Activated T-helper 1 cell treated with anti-CD3 and anti-CD28 coated beads, Interleukin-12 subunit alpha, Interleukin-12 subunit beta, Interleukin-2, Interleukin-4 antibody, amounts not matched to agents 30 ng/mL and 10 ng/mL and 1 ng/mL, durations not matched to agents 14 hours and 24 hours and 36 hours (primary cell): ENCODE measurements around the gene MADD. TPM values are rescaled to one million over a fixed set of nuclear protein-coding genes. Genes with fewer than 3 reads are reported as not detected.
A peak's percentile ranks its signal among the peaks of the same experiment; 100 is the strongest.

Experiments
- DNase-seq: peaks from one replicate; pipeline ENCODE4 v3.0.0; 2021; ENCODE audit warnings: low spot score
- H3K27ac Mint-ChIP-seq: one replicate; pipeline ENCODE4 v1.8.0; 2021; ENCODE audit warnings: mild to moderate bottlenecking, mixed read lengths
- H3K27me3 Mint-ChIP-seq: one replicate; pipeline ENCODE4 v1.8.0; 2022; ENCODE audit warnings: mild to moderate bottlenecking, moderate library complexity, mixed read lengths; ENCODE audit not compliant: insufficient read depth
- H3K36me3 Mint-ChIP-seq: one replicate; pipeline ENCODE4 v1.8.0; 2021; ENCODE audit warnings: low read depth, mixed read lengths
- H3K4me1 Mint-ChIP-seq: one replicate; pipeline ENCODE4 v1.8.0; 2021; ENCODE audit warnings: low read depth, mixed read lengths
- H3K4me3 Mint-ChIP-seq: one replicate; pipeline ENCODE4 v1.8.0; 2021; ENCODE audit warnings: mild to moderate bottlenecking, moderate library complexity, mixed read lengths
- H3K9me3 Mint-ChIP-seq: one replicate; pipeline ENCODE4 v1.8.0; 2021; ENCODE audit warnings: mixed read lengths
- intact Hi-C: fragments of 100-400 bp; cut with micrococcal nuclease; formaldehyde crosslinking; loops from one replicate; pipeline ENCODE4 v1.15.1; 2024
- total RNA-seq: library from RNA; stranded (reverse); gene quantifications from 2 replicates; pipeline ENCODE4 v1.2.3, GENCODE V29; 2022

MADD gene
- total RNA-seq, 1 donor from 2014 or later: 75.9 TPM

DNA sequence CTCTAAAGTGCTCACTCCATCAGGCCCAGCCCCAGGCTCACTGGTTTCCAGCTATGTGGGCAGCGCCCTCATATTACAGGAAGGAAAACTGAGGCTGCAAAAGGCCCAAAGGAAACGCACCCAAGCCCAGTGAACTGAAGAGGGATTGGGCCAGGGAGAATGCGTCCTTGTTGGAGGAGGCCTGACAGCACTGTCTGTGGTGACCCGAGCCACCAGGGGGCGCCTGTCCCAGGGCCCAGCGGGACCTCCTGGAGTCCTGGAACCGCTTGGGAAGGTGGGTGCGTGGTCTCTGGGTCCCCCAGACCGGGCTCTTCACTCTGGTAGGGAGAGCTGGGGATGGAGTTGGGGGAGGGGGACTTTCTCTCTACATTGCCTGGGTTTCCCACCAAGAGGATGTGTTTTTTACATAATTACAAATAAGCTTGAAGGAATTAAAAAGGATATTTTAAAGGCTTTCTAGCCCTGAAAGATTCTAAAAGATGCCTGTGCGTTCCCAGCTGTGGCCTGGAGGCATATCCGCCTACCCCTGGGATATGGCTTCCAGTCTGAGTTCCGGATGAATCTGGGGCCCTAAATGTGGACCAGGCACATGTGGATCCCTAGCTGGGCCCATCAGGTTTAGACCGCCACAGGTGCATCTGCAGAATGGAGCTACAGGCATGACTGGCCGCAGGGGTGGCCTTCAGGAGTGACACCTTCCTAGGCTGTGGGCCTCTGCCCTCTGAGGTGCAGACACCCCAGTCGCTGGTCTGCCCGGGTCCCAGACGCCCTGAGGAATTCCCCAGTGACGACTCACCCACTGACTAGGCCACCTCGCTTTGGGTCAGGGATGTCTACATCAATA lies 104.2 kb downstream of the MADD start:
- intact Hi-C loops: loop anchor here (1.0 kb wide), 3 partner anchors 34 to 80 kb away; partner anchors contain the start of gene SLC39A13
- Mint-ChIP-seq H3K36me3 (no peaks in the 10 kb centered on the region), H3K4me1 (peaks cover 9% of the 10 kb centered on the region), H3K9me3 (no peaks in the 10 kb centered on the region), H3K27ac (no peak overlapping the region), H3K4me3 (no peak overlapping the region), H3K27me3 (peaks cover 3% of the 10 kb centered on the region)
- peak; percentile 69 for DNase-seq

GRCh38 chr11:47374720-47375019 lies 104.7 kb downstream of the MADD start:
- DNase-seq: no peak
- Mint-ChIP-seq H3K36me3 (no peaks in the 10 kb centered on the region), H3K4me1 (peaks cover 3% of the 10 kb centered on the region), H3K27me3 (peaks cover 3% of the 10 kb centered on the region), H3K9me3 (no peaks in the 10 kb centered on the region), H3K27ac (no peak overlapping the region), H3K4me3 (no peak overlapping the region)
- intact Hi-C loops: loop anchor here (1.0 kb wide), 3 partner anchors 34 to 80 kb away; partner anchors contain the start of gene SLC39A13

DNA sequence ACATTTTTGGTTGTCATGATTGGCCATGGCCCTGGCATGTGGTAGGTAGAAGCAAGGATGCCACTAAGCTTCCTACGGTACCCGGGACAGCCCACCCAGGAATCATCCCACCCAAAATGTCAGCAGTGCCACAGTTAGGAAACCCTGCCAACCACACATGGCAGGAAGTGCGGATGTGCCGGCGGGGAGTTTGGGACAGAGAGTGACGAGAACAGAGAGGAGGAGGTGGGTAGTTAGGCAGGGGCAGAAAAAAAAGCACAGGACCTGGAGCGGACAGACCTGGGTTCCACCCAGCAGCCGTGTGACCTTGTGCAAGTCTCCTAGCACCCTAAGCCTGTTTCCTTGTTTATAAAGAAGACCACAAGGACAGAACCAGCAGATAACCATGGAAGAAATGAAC lies 105.1 kb downstream of the MADD start:
- no peak overlapping the region for H3K27ac Mint-ChIP-seq
- no peak overlapping the region for H3K4me3 Mint-ChIP-seq
- peaks cover 3% of the 10 kb centered on the region for H3K27me3 Mint-ChIP-seq
- H3K36me3 Mint-ChIP-seq: no peaks in the 10 kb centered on the region
- no peaks in the 10 kb centered on the region for H3K4me1 Mint-ChIP-seq
- no peaks in the 10 kb centered on the region for H3K9me3 Mint-ChIP-seq
- no peak for DNase-seq
- intact Hi-C loops: no loop called here

- H3K27ac Mint-ChIP-seq: no peak overlapping the region
- no peaks in the 10 kb centered on the region for H3K36me3 Mint-ChIP-seq
- no peaks in the 10 kb centered on the region for H3K9me3 Mint-ChIP-seq
- no peak overlapping the region for H3K4me3 Mint-ChIP-seq
- no peak for DNase-seq
- intact Hi-C loops: no loop called here
- H3K27me3 Mint-ChIP-seq: peaks cover 3% of the 10 kb centered on the region
- H3K4me1 Mint-ChIP-seq: no peaks in the 10 kb centered on the region
Observed at GRCh38 chr11:47375546-47376085, 105.7 kb downstream of the MADD start.

GRCh38 chr11:47376107-47376524 lies 106.2 kb downstream of the MADD start:
- peaks cover 3% of the 10 kb centered on the region for H3K27me3 Mint-ChIP-seq
- H3K27ac Mint-ChIP-seq: peak overlapping the region; percentile 34
- H3K4me3 Mint-ChIP-seq: no peak overlapping the region

DNA sequence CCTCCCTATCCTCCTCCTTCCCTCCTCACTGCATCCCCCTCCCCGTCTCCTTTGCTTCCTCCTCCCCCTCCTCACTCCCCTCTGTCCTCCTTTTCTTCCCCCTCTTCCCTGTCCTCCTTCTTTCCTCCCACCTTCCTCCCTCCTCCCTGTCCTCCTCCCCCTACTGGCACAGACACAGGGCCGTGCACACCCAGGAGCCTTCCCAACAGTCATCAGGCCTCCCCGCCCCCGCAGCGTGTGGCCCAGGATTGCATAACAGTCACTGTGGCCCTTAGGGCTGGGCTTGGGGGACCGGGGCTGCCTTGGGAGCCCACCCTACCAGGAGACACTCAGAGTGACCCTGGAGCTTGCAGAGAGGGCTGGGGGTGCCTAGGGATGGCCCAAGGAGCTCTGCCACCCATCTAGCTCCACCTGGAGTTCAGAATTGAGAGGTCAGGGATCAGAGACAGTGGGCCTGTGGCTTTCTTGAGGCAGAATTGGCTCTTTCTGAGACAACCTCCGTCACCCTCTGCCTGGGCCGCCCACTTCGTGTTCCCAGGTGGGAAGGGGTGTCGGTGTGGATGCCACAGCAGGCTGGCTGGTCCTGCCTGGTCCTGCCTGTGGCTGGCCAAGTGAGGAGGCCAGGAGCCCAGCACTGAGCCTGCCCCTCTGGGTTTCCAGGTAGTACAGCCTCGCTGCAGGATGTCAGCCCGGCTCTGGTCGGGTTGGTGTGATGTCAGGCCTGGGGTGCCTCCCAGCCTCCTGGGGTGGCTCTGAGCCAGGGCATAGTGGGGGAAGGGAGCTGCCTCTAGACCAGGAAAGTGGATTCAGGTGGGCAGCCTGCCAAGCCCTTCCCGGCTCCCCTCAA lies 106.8 kb downstream of the MADD start:
- DNase-seq: no peak
- H3K4me3 Mint-ChIP-seq: no peak overlapping the region
- H3K4me1 Mint-ChIP-seq: no peaks in the 10 kb centered on the region
- intact Hi-C loops: no loop called here
- H3K27me3 Mint-ChIP-seq: peaks cover 3% of the 10 kb centered on the region
- H3K9me3 Mint-ChIP-seq: no peaks in the 10 kb centered on the region
- no peaks in the 10 kb centered on the region for H3K36me3 Mint-ChIP-seq
- no peak overlapping the region for H3K27ac Mint-ChIP-seq

More at GRCh38 chr11:47376107-47376524, 106.2 kb downstream of the MADD start:
- intact Hi-C loops: no loop called here
- DNase-seq: no peak
- Mint-ChIP-seq H3K9me3 (no peaks in the 10 kb centered on the region), H3K4me1 (no peaks in the 10 kb centered on the region), H3K36me3 (no peaks in the 10 kb centered on the region)

DNA sequence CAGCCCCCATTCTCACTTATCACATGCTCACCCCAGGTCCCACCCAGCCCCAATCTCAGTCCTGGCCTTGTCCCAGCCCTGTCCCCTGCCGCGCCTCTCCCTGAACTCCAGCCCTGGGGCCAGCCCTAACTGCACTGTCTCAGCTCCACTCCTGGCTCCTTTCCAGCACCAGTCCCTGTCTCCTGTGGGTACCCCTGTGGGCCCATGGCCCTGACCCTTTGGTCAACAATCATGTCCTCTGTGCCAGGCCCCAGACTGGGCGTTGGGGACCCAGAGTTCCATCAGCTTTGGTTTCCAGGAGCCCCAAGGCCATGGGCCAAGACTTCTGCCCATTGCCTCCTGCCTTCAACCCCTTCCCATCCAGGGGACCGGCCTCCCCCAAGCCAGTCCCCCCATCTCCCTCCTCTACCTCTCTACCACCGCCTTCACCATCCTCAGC lies 107.7 kb downstream of the MADD start:
- no peak overlapping the region for H3K27ac Mint-ChIP-seq
- no peak overlapping the region for H3K4me3 Mint-ChIP-seq
- intact Hi-C loops: no loop called here
- H3K36me3 Mint-ChIP-seq: no peaks in the 10 kb centered on the region
- peaks cover 3% of the 10 kb centered on the region for H3K27me3 Mint-ChIP-seq
- no peaks in the 10 kb centered on the region for H3K9me3 Mint-ChIP-seq
- no peak for DNase-seq
- no peaks in the 10 kb centered on the region for H3K4me1 Mint-ChIP-seq

- H3K4me1 Mint-ChIP-seq: no peaks in the 10 kb centered on the region
- H3K36me3 Mint-ChIP-seq: no peaks in the 10 kb centered on the region
- H3K4me3 Mint-ChIP-seq: no peak within 1 kb of the TSS
- intact Hi-C loops: no loop called here
- DNase-seq: no peak
- no peak within 1 kb of the TSS for H3K27ac Mint-ChIP-seq
- no peaks in the 10 kb centered on the region for H3K9me3 Mint-ChIP-seq
- peaks cover 3% of the 10 kb centered on the region for H3K27me3 Mint-ChIP-seq
Observed at GRCh38 chr11:47378010-47378835, 108.3 kb downstream of the MADD start, which contains the start of gene SPI1. Gene SPI1, minus strand, starts transcription at chr11:47378547. Its CDS starts 194 bp downstream, at chr11:47378353.

DNA sequence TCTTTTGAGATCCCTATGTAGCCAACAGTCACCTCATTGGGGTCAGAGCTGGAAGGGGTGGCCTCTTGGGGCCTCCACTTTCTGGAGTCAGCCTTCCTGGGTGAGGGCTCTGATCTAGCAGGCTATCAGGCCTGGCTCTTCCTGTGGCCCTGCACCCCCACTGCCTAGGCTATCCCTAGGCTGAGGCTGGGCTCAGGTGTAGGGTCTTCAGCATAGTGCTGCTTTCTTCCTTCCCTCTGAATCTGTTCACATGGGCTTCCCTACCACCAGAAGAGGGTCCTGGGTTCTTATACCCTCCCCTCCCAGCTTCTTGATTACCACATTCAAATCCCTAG lies 108.9 kb downstream of the MADD start:
- Mint-ChIP-seq H3K27me3 (peaks cover 3% of the 10 kb centered on the region), H3K4me1 (no peaks in the 10 kb centered on the region), H3K36me3 (no peaks in the 10 kb centered on the region), H3K9me3 (no peaks in the 10 kb centered on the region), H3K4me3 (no peak overlapping the region), H3K27ac (no peak overlapping the region)
- intact Hi-C loops: no loop called here
- no peak for DNase-seq

GRCh38 chr11:47379317-47379716 lies 109.4 kb downstream of the MADD start:
- intact Hi-C loops: no loop called here
- Mint-ChIP-seq H3K27ac (no peak overlapping the region), H3K9me3 (no peaks in the 10 kb centered on the region), H3K4me3 (no peak overlapping the region), H3K4me1 (no peaks in the 10 kb centered on the region), H3K27me3 (peaks cover 3% of the 10 kb centered on the region), H3K36me3 (no peaks in the 10 kb centered on the region)
- no peak for DNase-seq
